Cardiac muscle cell (in vitro differentiated cells and primary cell): ENCODE measurements around the gene MAML3. TPM values are rescaled to one million over a fixed set of nuclear protein-coding genes. Genes with fewer than 3 reads are reported as not detected.

ENCODE experiments used
- DNase-seq, 2 donors: peaks; one replicate each; pipeline versions ENCODE4 v3.0.0 to v3.0.0-alpha.2; 2010 to 2017; ENCODE audit warnings: low read depth in 1 of 2, low spot score in 1 of 2
- H3K27ac ChIP-seq: fragments of 200-600 bp; sonication (generic); 2 replicates; pipeline ENCODE4 v1.5.1; 2016
- H3K27me3 ChIP-seq: fragments of 200-600 bp; sonication (generic); 2 replicates; pipeline ENCODE4 v1.6.0; 2016; ENCODE audit warnings: control low read depth
- H3K36me3 ChIP-seq: fragments of 200-600 bp; sonication (generic); 2 replicates; pipeline ENCODE4 v1.5.1; 2016; ENCODE audit warnings: control low read depth
- H3K4me1 ChIP-seq: fragments of 200-600 bp; sonication (generic); 2 replicates; pipeline ENCODE4 v1.8.1; 2017; ENCODE audit warnings: low read depth, mild to moderate bottlenecking, mixed run types
- H3K4me3 ChIP-seq: fragments of 200-600 bp; sonication (generic); 2 replicates; pipeline ENCODE4 v1.5.1; 2016; ENCODE audit warnings: mild to moderate bottlenecking
- H3K9me3 ChIP-seq: fragments of 200-600 bp; sonication (generic); 2 replicates; pipeline ENCODE4 v1.5.1; 2017; ENCODE audit warnings: low read depth, mild to moderate bottlenecking, control low read depth
- CTCF ChIP-seq: IDR thresholded peaks from 2 replicates; pipeline ENCODE4 v1.5.1; 2012; ENCODE audit warnings: low read depth, mild to moderate bottlenecking, low read length
- polyA plus RNA-seq: library from polyadenylated mRNA; unstranded; fragments of >200 nt; fragmentation: Nextera tagmentation; extraction: Ambion mirVana; gene quantifications from 2 replicates; pipeline ENCODE4 v1.2.1, GENCODE V29; 2016
- total RNA-seq: library from RNA; depleted of rRNA; stranded (reverse); fragments of >200 nt; gene quantifications from 2 replicates; pipeline ENCODE4 v1.2.3, GENCODE V29; 2016

Gene MAML3
- total and polyA plus RNA-seq, 2 experiments from 2014 or later, result 7.8 to 22.8 TPM

- Histone ChIP-seq H3K9me3 (no peaks in the 10 kb centered on the region), H3K27ac (peak overlapping the region; percentile 46), H3K4me3 (no peak overlapping the region), H3K27me3 (no peaks in the 10 kb centered on the region), H3K36me3 (no peaks in the 10 kb centered on the region), H3K4me1 (peaks cover 38% of the 10 kb centered on the region)
- DNase-seq, result no peak
- no peak for TF ChIP-seq CTCF
Observed at GRCh38 chr4:139851639-139852038, 302.3 kb downstream of the MAML3 start.

- no peaks in the 10 kb centered on the region for H3K36me3 ChIP-seq
- H3K27ac ChIP-seq, result peak overlapping the region; percentile 46
- no peak overlapping the region for H3K4me3 ChIP-seq
- peaks cover 33% of the 10 kb centered on the region for H3K4me1 ChIP-seq
- H3K27me3 ChIP-seq, result no peaks in the 10 kb centered on the region
- DNase-seq, result no peak
- H3K9me3 ChIP-seq, result no peaks in the 10 kb centered on the region
- no peak for TF ChIP-seq CTCF
Observed at GRCh38 chr4:139851133-139851532, 302.9 kb downstream of the MAML3 start.

- H3K36me3 ChIP-seq, result no peaks in the 10 kb centered on the region
- peaks cover 32% of the 10 kb centered on the region for H3K4me1 ChIP-seq
- DNase-seq, result no peak
- no peaks in the 10 kb centered on the region for H3K27me3 ChIP-seq
- H3K27ac ChIP-seq, result no peak overlapping the region
- no peak overlapping the region for H3K4me3 ChIP-seq
- TF ChIP-seq CTCF, result no peak
- no peaks in the 10 kb centered on the region for H3K9me3 ChIP-seq
Observed at GRCh38 chr4:139849219-139849618, 304.8 kb downstream of the MAML3 start.

GRCh38 chr4:139848028-139848427, 306.0 kb downstream of the MAML3 start:
- DNase-seq, result no peak
- Histone ChIP-seq H3K4me1 (peaks cover 21% of the 10 kb centered on the region), H3K27me3 (no peaks in the 10 kb centered on the region), H3K9me3 (no peaks in the 10 kb centered on the region), H3K36me3 (no peaks in the 10 kb centered on the region), H3K27ac (no peak overlapping the region), H3K4me3 (no peak overlapping the region)
- no peak for TF ChIP-seq CTCF

GRCh38 chr4:139847602-139848001, 306.4 kb downstream of the MAML3 start:
- no peak for TF ChIP-seq CTCF
- peaks cover 17% of the 10 kb centered on the region for H3K4me1 ChIP-seq
- no peaks in the 10 kb centered on the region for H3K27me3 ChIP-seq
- no peaks in the 10 kb centered on the region for H3K9me3 ChIP-seq
- H3K4me3 ChIP-seq, result no peak overlapping the region
- no peaks in the 10 kb centered on the region for H3K36me3 ChIP-seq
- no peak overlapping the region for H3K27ac ChIP-seq
- no peak for DNase-seq

GRCh38 chr4:139846766-139847165, 307.2 kb downstream of the MAML3 start:
- Histone ChIP-seq H3K27ac (no peak overlapping the region), H3K36me3 (no peaks in the 10 kb centered on the region), H3K9me3 (no peaks in the 10 kb centered on the region), H3K4me3 (no peak overlapping the region), H3K27me3 (no peaks in the 10 kb centered on the region), H3K4me1 (peaks cover 16% of the 10 kb centered on the region)
- no peak for DNase-seq
- TF ChIP-seq CTCF, result no peak
